H9 (cell line): ENCODE results near the gene TACR2. TPM values are rescaled to one million over a fixed set of nuclear protein-coding genes. Genes with fewer than 3 reads are reported as not detected.

ENCODE experiments used
- DNase-seq: peaks from one replicate; pipeline ENCODE4 v3.0.0-alpha.2; 2017
- H2AFZ ChIP-seq: one replicate; pipeline ENCODE4 v1.6.1; 2013; ENCODE audit warnings: mild to moderate bottlenecking, low read length, control low read depth, moderate library complexity
- H2AK5ac ChIP-seq: 2 replicates; pipeline ENCODE4 v1.6.1; 2013; ENCODE audit warnings: low read length, control low read depth, mixed read lengths; ENCODE audit not compliant: insufficient read length
- H2BK120ac ChIP-seq: one replicate; pipeline ENCODE4 v1.6.1; 2013; ENCODE audit warnings: low read depth, mild to moderate bottlenecking, low read length, control low read depth, inconsistent platforms; ENCODE audit not compliant: poor library complexity, severe bottlenecking
- H2BK12ac ChIP-seq: 2 replicates; pipeline ENCODE4 v1.6.1; 2013; ENCODE audit warnings: low read length, control low read depth, mixed read lengths, low read depth; ENCODE audit not compliant: insufficient read length
- H2BK15ac ChIP-seq: 2 replicates; pipeline ENCODE4 v1.6.1; 2013; ENCODE audit warnings: low read depth, low read length, control low read depth
- H2BK20ac ChIP-seq: one replicate; pipeline ENCODE4 v1.6.1; 2013; ENCODE audit warnings: low read depth, mild to moderate bottlenecking, low read length, control low read depth, inconsistent platforms; ENCODE audit not compliant: poor library complexity, severe bottlenecking
- H2BK5ac ChIP-seq: 2 replicates; pipeline ENCODE4 v1.6.1; 2013; ENCODE audit warnings: low read length, control low read depth, mixed read lengths; ENCODE audit not compliant: insufficient read length
- H3K14ac ChIP-seq: 2 replicates; pipeline ENCODE4 v1.6.1; 2013; ENCODE audit warnings: low read length, control low read depth; ENCODE audit not compliant: insufficient read depth
- H3K18ac ChIP-seq: 2 replicates; pipeline ENCODE4 v1.6.1; 2013; ENCODE audit warnings: low read depth, mild to moderate bottlenecking, mixed read lengths, low read length, control low read depth; ENCODE audit not compliant: insufficient read length
- H3K23ac ChIP-seq: 2 replicates; pipeline ENCODE4 v1.6.1; 2013; ENCODE audit warnings: low read length, control low read depth, mixed read lengths, low read depth; ENCODE audit not compliant: insufficient read length
- H3K23me2 ChIP-seq: 2 replicates; pipeline ENCODE4 v1.6.1; 2013; ENCODE audit warnings: low read depth, mild to moderate bottlenecking, mixed read lengths, low read length, control low read depth; ENCODE audit not compliant: insufficient read length, poor library complexity, severe bottlenecking
- H3K27ac ChIP-seq: 2 replicates; pipeline ENCODE4 v1.5.1; 2013; ENCODE audit warnings: low read length, control low read depth, mixed read lengths, low read depth; ENCODE audit not compliant: insufficient read length
- H3K27me3 ChIP-seq: 2 replicates; pipeline ENCODE4 v1.6.1; 2013; ENCODE audit warnings: low read length, control low read depth, inconsistent platforms; ENCODE audit not compliant: insufficient read depth
- H3K4ac ChIP-seq: 2 replicates; pipeline ENCODE4 v1.6.1; 2013; ENCODE audit warnings: low read depth, mild to moderate bottlenecking, control low read depth, inconsistent platforms, low read length, moderate library complexity
- H3K4me1 ChIP-seq: 2 replicates; pipeline ENCODE4 v1.6.1; 2013; ENCODE audit warnings: low read length, control low read depth, inconsistent platforms; ENCODE audit not compliant: insufficient read depth
- H3K4me2 ChIP-seq: 2 replicates; pipeline ENCODE4 v1.6.1; 2013; ENCODE audit warnings: low read length, control low read depth, mixed read lengths; ENCODE audit not compliant: insufficient read length, insufficient read depth
- H3K56ac ChIP-seq: 2 replicates; pipeline ENCODE4 v1.6.1; 2013; ENCODE audit warnings: low read depth, mild to moderate bottlenecking, mixed read lengths, low read length, control low read depth; ENCODE audit not compliant: insufficient read length
- H3K79me1 ChIP-seq: 2 replicates; pipeline ENCODE4 v1.6.1; 2013; ENCODE audit warnings: low read depth, mild to moderate bottlenecking, moderate library complexity, low read length, control low read depth, inconsistent platforms; ENCODE audit not compliant: insufficient read depth, poor library complexity, severe bottlenecking
- H3K79me2 ChIP-seq: 2 replicates; pipeline ENCODE4 v1.6.1; 2013; ENCODE audit warnings: low read length, control low read depth, inconsistent platforms; ENCODE audit not compliant: insufficient read depth
- H3K9ac ChIP-seq: 2 replicates; pipeline ENCODE4 v1.6.1; 2013; ENCODE audit warnings: low read length, control low read depth, mixed read lengths; ENCODE audit not compliant: insufficient read length; ENCODE audit errors: extremely low read depth
- H3K9me3 ChIP-seq: one replicate; pipeline ENCODE4 v1.6.1; 2013; ENCODE audit warnings: low read depth, low read length, inconsistent platforms; ENCODE audit not compliant: control insufficient read depth
- H3T11ph ChIP-seq: one replicate; pipeline ENCODE4 v1.6.1; 2013; ENCODE audit warnings: mild to moderate bottlenecking, low read length, control low read depth, inconsistent platforms
- H4K20me1 ChIP-seq: one replicate; pipeline ENCODE4 v1.6.1; 2013; ENCODE audit not compliant: control insufficient read depth, insufficient read length, insufficient read depth
- H4K5ac ChIP-seq: 2 replicates; pipeline ENCODE4 v1.6.1; 2013; ENCODE audit warnings: low read depth, mild to moderate bottlenecking, mixed read lengths, low read length, control low read depth; ENCODE audit not compliant: insufficient read length
- H4K8ac ChIP-seq: replicated peaks from 2 replicates; pipeline ENCODE4 v1.6.1; 2013; ENCODE audit warnings: low read length, control low read depth, mixed read lengths, low read depth; ENCODE audit not compliant: insufficient read length
- H4K91ac ChIP-seq: 2 replicates; pipeline ENCODE4 v1.6.1; 2013; ENCODE audit warnings: low read depth, mild to moderate bottlenecking, moderate library complexity, mixed read lengths, low read length, control low read depth; ENCODE audit not compliant: insufficient read length
- H3K27ac Mint-ChIP-seq, 3 experiments: 2 replicates in 2 of 3; 3 replicates in 1 of 3; pipeline ENCODE4 v1.8.0; 2020 to 2021; ENCODE audit warnings: mixed read lengths in 3 of 3, mild to moderate bottlenecking in 1 of 3, moderate library complexity in 1 of 3
- H3K27me3 Mint-ChIP-seq: 2 replicates; pipeline ENCODE4 v1.8.0; 2021; ENCODE audit warnings: low read depth, mild to moderate bottlenecking, moderate library complexity, mixed read lengths
- H3K36me3 Mint-ChIP-seq, 3 experiments: 2 replicates in 2 of 3; 3 replicates in 1 of 3; pipeline ENCODE4 v1.8.0; 2020 to 2021; ENCODE audit warnings: low read depth in 3 of 3, mixed read lengths in 3 of 3; ENCODE audit not compliant: insufficient read depth in 1 of 3
- H3K4me1 Mint-ChIP-seq, 2 experiments: 2 replicates each; pipeline ENCODE4 v1.8.0; 2020; ENCODE audit warnings: mixed read lengths in 2 of 2
- H3K4me3 Mint-ChIP-seq, 2 experiments: 2 replicates in 1 of 2; 3 replicates in 1 of 2; pipeline ENCODE4 v1.8.0; 2020 to 2021; ENCODE audit warnings: mild to moderate bottlenecking in 2 of 2, mixed read lengths in 2 of 2, moderate library complexity in 1 of 2
- H3K9me3 Mint-ChIP-seq, 2 experiments: 2 replicates in 1 of 2; 3 replicates in 1 of 2; pipeline ENCODE4 v1.8.0; 2020; ENCODE audit warnings: mild to moderate bottlenecking in 2 of 2, mixed read lengths in 2 of 2, moderate library complexity in 1 of 2
- CTCF ChIP-seq: fragments of 200-600 bp; sonication (generic); conservative IDR thresholded peaks from 3 replicates; pipeline ENCODE4 v1.8.0; 2021; ENCODE audit warnings: antibody characterized with exemption, mild to moderate bottlenecking
- WGBS: extraction: QIAGEN DNeasy Blood & Tissue Kit; methylation state at CpG from one replicate; pipeline ENCODE4 v1.1.7; 2013; ENCODE audit warnings: missing lambda C conversion rate, low lambda C conversion rate, mixed read lengths; ENCODE audit not compliant: insufficient read length; ENCODE audit errors: extremely low coverage; 5-methylcytosine and 5-hydroxymethylcytosine counted together
- total RNA-seq: library from RNA; stranded (reverse); gene quantifications from 2 replicates; pipeline ENCODE4 v1.2.1, GENCODE V29; 2021

TACR2 gene
- total RNA-seq, 1 experiment from 2014 or later: not detected

- Histone ChIP-seq H4K5ac (no peak overlapping the region), H3K79me2 (no peaks in the 10 kb centered on the region), H3K27ac (no peak overlapping the region), H3K56ac (no peak overlapping the region), H3K18ac (no peak overlapping the region), H3K4me2 (no peak overlapping the region), H2BK15ac (no peak overlapping the region), H4K20me1 (no peaks in the 10 kb centered on the region), H3K14ac (no peak overlapping the region), H3K23me2 (no peaks in the 10 kb centered on the region), H3K79me1 (no peaks in the 10 kb centered on the region), H2BK5ac (no peak overlapping the region), H2AFZ (no peak overlapping the region), H3K4ac (no peak overlapping the region), H2BK20ac (no peak overlapping the region), H4K8ac (no peak overlapping the region), H2BK12ac (no peak overlapping the region), H3T11ph (no peak overlapping the region), H3K9me3 (no peaks in the 10 kb centered on the region), H3K4me1 (no peaks in the 10 kb centered on the region), H2BK120ac (no peak overlapping the region), H3K23ac (no peak overlapping the region), H4K91ac (no peak overlapping the region), H3K27me3 (no peaks in the 10 kb centered on the region), H3K9ac (no peak overlapping the region), H2AK5ac (no peak overlapping the region)
- no CpG with 5 or more reads among the region's 23 CpGs for WGBS
- H3K27ac Mint-ChIP-seq: no peak overlapping the region; a peak in 1 of 7 replicates
- peaks cover 30 to 49% (median 41%) of the 10 kb centered on the region in 3 experiments for H3K36me3 Mint-ChIP-seq
- H3K4me1 Mint-ChIP-seq: peaks cover 10 to 11% of the 10 kb centered on the region in 2 experiments
- H3K4me3 Mint-ChIP-seq: no peak overlapping the region
- TF ChIP-seq CTCF: no peak
- no peaks in the 10 kb centered on the region for H3K27me3 Mint-ChIP-seq
- H3K9me3 Mint-ChIP-seq: no peaks in the 10 kb centered on the region
- no peak for DNase-seq
Measured at GRCh38 chr10:69400936-69401335, 15.8 kb downstream of the TACR2 start.
